ENCODE results near the gene ZSCAN1.
"Not testable (repeated sequence)": the region's sequence is repeated elsewhere in the genome, so short reads cannot be mapped to it uniquely, and the experiment has no call there.

The ZSCAN1 gene

GRCh38 chr19:58033741-58034476, at the start of gene ZSCAN1:
Gene ZSCAN1 (plus strand): TSS chr19:58034025. CDS start chr19:58037837, 3,812 bp downstream.
- no peak for DNase-seq

- DNase-seq: no peak
Measured at GRCh38 chr19:57992841-57993240, 41.0 kb upstream of the ZSCAN1 start.

- no peak for DNase-seq
Measured at GRCh38 chr19:58000677-58001076, 33.1 kb upstream of the ZSCAN1 start.

GRCh38 chr19:58001895-58002369, 31.9 kb upstream of the ZSCAN1 start:
- DNase-seq: no peak

- DNase-seq: peak; percentile 80
Measured at GRCh38 chr19:58002384-58003173, 31.2 kb upstream of the ZSCAN1 start, which contains the start of gene ZNF606. Gene ZNF606 (minus strand): TSS chr19:58002820. CDS start chr19:58001319, 1,501 bp downstream.

GRCh38 chr19:58003174-58003828, 30.5 kb upstream of the ZSCAN1 start:
- no peak for DNase-seq

GRCh38 chr19:58007285-58007684, 26.5 kb upstream of the ZSCAN1 start:
- no peak for DNase-seq

- not testable (repeated sequence) for DNase-seq
Measured at GRCh38 chr19:58008877-58009276, 24.9 kb upstream of the ZSCAN1 start.

- DNase-seq: no peak
Measured at GRCh38 chr19:58009301-58009665, 24.5 kb upstream of the ZSCAN1 start.

GRCh38 chr19:58009666-58010301, 24.0 kb upstream of the ZSCAN1 start:
- peak; percentile 82 for DNase-seq

GRCh38 chr19:58010507-58010906, 23.3 kb upstream of the ZSCAN1 start:
- DNase-seq: no peak

- no peak for DNase-seq
Measured at GRCh38 chr19:58014141-58014540, 19.7 kb upstream of the ZSCAN1 start.

GRCh38 chr19:58020129-58020528, 13.7 kb upstream of the ZSCAN1 start:
- DNase-seq: no peak

- DNase-seq: peak; percentile 54
Measured at GRCh38 chr19:58021541-58022282, 12.1 kb upstream of the ZSCAN1 start.

- DNase-seq: no peak
Measured at GRCh38 chr19:58022283-58022660, 11.6 kb upstream of the ZSCAN1 start.

GRCh38 chr19:58024661-58025060, 9.2 kb upstream of the ZSCAN1 start:
- DNase-seq: no peak

- no peak for DNase-seq
Measured at GRCh38 chr19:58034477-58034793, 610 bp downstream of the ZSCAN1 start.

GRCh38 chr19:58035863-58036262, 2.0 kb downstream of the ZSCAN1 start:
- no peak for DNase-seq

GRCh38 chr19:58037927-58038687, 4.3 kb downstream of the ZSCAN1 start:
- peak; percentile 6 for DNase-seq

- no peak for DNase-seq
Measured at GRCh38 chr19:58038688-58039204, 4.9 kb downstream of the ZSCAN1 start.

- no peak for DNase-seq
Measured at GRCh38 chr19:58040751-58041525, 7.1 kb downstream of the ZSCAN1 start.

All from NCI-H1105 treated with DMSO at 0.1 percent for 48 hours (cell line).